IPS-11a (cell line): Measurements from ENCODE around the gene CCR1.

Source experiments
- H3K4me3 ChIP-seq: one replicate; pipeline ENCODE4 v1.5.1; 2013; ENCODE audit warnings: low read depth, low read length, control low read depth

The CCR1 gene

GRCh38 chr3:46208167-46208704, at the start of gene CCR1:
Gene CCR1 (minus strand): TSS chr3:46208313. CDS start chr3:46204313, 4,000 bp downstream.
- no peak within 1 kb of the TSS for H3K4me3 ChIP-seq

- no peak overlapping the region for H3K4me3 ChIP-seq
Measured at GRCh38 chr3:46252980-46253379, 44.9 kb upstream of the CCR1 start.

DNA sequence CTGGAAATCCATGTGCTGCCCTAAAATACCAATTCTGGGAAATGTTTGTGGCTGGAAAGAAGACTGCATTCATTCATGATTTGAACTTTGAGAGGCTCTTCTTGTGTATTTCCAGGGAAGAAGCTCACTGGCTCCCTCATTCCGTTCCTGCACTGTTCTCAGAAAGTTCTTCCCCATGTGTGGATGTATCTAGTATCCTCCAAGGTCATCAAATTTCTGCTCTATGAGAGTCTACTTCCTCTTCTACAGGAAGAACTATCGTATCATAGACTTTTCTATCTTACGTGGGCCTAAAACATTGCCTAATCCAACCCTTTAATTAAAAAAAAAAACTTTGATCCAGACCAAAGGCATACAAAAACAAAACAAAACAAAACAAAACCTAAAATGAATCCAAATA, 37.0 kb upstream of the CCR1 start:
- no peak overlapping the region for H3K4me3 ChIP-seq

DNA sequence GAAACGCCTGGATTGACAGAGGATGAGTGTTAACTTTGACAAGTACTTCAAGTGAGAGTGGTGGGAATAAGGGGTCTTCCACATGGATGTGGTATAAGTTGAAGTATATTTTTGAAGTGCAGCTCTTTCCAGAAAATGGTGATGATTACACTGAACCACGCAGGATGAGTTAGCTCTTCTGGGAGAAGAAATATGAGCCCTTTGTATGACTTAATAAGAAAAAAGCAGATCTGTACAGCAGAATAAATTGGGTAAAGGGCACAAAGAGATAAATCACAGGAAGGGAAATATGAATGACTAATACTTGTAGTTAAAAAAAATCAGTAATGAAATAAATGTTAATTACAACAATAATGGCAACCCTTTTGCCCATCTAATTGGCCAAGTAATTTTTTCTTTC, 35.4 kb upstream of the CCR1 start:
- no peak overlapping the region for H3K4me3 ChIP-seq

GRCh38 chr3:46242120-46242519, 34.0 kb upstream of the CCR1 start, which contains the start of gene CCR3:
Gene CCR3 (plus strand): TSS chr3:46242460. CDS start chr3:46265159, 22,699 bp downstream.
- no peak within 1 kb of the TSS for H3K4me3 ChIP-seq

- no peak overlapping the region for H3K4me3 ChIP-seq
Measured at GRCh38 chr3:46239952-46240351, 31.8 kb upstream of the CCR1 start.

DNA sequence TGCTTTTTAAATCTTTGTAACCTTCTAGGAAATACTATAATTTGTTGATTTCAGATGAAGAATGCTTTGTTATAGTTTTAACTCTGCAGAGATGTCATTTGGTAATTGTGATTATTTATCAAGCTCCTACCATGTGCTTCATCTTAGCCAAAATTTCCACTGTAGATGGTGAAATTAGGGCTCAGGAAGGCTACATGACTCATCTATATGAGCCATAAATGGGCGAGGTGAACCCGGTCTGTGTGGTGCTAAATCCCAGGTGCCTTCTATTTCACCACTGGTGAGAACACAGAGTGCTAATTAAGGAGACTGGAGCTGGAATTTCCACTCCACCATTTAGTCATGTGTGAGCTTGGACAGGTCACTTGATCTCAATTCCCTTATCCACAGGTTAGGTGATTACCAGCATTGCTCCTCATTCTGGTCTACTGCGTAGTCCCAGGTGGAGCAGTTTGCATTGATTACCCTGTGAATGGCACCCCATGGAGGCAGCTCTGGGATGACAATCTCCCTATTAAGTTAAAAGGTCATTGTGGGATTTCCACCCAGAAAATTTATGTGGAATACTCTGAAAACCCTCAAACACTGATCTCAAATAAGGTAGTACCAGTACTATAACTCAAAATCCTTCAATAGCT, 31.3 kb upstream of the CCR1 start:
- H3K4me3 ChIP-seq: no peak overlapping the region

DNA sequence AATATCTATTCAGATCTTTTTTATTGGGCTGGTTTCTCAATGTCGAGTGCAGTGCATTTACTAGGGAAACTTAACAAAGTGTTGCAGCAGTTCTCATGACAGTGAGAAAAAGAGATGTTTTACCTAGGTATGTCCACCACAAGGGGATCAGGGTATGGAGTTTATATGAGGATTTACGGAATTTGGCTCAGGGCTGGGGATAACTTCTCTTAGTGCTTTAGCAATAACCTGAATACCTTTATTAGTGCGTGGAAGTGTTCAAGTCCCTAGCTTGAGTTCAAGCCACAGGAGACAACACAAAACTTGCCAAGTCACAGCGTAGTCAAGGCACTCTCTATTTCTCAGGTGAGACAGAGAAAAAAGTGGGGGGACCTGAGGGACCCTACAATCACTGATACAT, 30.3 kb upstream of the CCR1 start:
- no peak overlapping the region for H3K4me3 ChIP-seq

DNA sequence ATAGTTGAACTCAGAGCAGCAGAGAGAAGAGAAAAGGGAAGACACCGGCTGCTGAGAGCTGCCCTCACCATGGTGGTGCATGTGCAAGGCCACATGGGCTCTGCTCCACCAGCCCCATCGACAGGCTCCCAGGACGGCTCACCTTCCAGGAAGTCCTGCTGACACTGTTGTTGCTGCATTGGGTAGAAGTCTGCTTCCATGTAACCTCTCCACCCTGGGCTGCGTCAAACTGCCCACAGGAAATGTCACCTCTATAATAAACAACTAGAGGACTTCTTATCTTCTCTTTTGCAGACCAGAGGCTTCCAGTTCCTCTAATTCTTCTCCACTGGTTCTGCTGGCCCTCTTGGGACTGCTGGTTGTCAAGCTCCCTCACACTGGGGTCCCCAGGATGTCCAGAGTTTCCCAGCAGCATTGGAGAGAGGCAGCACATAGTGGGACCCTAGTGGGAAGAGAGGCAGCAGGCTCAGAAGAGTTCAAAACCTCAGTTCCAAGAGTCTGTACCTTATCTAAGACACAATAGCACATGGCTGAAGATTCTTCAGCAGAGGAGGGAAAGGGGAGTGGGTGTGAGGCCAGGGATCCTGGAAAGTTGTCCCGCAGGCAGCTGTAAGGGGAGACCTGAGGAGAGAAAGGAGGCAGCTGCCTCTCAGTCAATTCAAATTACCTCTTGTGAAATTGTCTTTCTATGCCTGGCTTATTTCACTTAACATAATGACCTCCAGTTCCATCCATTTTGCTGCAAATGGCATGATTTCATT, 28.4 kb upstream of the CCR1 start:
- H3K4me3 ChIP-seq: no peak overlapping the region

DNA sequence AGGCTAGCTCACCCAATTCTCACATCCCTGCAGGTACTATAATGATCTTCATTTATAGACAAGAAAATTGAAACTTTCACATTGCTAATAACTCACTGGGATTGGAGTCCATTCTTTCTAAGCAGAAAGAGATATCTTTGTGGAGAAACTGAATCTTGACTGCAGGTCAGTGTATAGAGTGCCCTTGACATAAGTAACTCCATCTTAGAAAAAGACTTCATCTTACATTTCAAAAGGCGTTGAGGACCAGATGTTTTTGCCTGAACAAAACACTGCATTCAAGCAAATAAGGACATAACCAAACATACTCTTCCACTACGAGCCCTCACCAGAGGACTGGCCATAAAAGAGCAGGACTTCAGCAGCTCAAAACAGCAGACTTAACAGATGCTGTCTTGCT, 27.3 kb upstream of the CCR1 start:
- H3K4me3 ChIP-seq: no peak overlapping the region

DNA sequence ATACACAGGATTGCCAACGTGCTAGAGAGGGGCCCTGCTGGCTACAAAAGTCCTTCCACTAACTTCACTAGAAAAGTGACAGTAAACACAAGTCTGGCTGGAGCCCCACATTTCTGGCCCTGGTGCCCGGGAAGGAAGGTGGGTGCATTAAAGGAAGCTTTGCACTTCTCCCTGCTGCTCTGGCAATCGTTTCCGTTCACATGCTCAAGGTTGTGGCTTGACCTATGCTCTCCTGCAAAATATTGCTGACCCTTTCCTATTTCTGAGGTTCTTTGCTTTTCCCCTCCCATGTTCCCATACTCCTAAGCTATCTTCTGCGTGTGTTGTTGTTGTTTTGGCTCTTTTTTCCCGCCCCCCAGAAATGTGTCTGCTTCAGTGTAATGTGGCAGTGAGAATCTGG, 25.1 kb upstream of the CCR1 start:
- H3K4me3 ChIP-seq: no peak overlapping the region

- no peak overlapping the region for H3K4me3 ChIP-seq
Measured at GRCh38 chr3:46231323-46231722, 23.2 kb upstream of the CCR1 start.

DNA sequence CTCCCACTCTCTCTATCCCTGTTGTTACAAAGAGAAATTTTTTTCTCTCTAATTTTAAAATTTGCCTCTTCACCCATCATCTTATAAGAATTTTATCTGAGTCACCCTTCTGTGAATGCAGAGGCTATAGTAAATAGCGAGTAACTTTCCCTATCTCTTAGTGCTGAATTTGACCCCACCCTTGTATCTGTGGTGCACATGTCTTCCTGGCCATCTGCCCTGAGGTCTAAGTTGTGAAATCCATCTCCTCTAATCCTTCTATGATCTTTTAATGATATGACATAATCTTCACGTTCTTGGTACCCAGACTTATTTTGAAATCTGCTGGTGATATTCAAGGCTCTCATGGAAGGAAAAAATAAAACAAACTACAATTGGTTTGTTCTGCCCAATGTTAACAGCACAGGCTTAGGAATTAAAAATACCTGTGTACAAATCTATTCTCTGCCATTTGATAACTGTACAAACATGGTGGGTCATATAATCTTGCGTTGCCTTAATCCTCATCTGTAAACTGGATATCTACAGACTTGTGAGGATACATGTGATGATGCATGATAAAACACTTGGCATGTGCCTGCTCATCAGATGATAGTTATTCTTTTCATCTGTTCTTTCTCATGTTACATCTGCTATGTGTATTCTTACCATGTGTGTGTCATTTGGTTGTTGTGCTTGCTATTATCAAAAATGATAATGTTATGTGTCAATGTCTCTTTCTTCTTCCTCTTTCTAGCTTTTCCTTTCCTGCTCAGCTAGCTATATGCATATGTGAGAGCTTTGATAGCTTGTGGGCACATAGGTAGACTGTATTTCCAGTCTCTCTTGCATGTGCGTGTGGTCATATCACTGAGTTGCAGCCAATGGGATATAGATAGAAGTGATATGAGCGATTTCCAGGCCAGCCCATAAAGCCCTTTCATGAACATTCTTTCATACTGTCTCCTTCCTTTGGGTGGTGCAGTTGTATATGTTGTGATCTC, 20.4 kb upstream of the CCR1 start:
- H3K4me3 ChIP-seq: no peak overlapping the region

DNA sequence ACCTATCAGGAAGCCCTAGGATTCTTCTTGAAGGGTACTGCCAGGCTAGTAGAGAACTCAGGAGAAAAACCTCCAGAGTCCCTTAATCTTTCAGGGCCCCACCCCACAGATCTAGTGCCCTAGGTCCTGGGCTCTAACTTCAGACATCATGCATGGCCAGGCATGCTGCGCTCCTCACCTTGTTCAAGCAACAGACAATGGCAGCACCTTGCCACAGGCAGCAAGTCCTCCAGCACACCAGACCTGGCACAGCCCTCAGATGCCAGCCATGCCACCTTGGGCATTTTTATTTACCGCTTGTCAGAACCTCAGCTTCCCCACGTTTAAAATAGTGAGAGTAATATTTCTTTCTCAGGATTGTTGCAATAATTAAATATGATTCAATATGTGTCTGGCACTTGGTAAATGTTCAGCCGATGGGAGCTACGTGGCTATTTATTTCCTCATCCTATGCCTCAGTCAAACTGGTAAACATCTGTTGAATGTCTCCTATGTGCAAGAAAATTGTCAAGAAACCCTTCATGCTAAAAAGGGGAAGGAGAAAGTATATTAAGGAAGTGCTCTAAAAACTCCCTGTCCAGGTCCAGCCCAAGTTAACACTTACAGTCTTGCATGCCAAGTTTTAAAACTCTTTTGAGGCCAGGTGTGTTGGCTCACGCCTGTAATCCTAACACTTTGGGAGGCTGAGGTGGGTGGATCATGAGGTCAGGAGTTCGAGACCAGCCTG, 14.5 kb upstream of the CCR1 start:
- no peak overlapping the region for H3K4me3 ChIP-seq

GRCh38 chr3:46221938-46222337, 13.8 kb upstream of the CCR1 start:
- no peak overlapping the region for H3K4me3 ChIP-seq

- no peak overlapping the region for H3K4me3 ChIP-seq
Measured at GRCh38 chr3:46221391-46221790, 13.3 kb upstream of the CCR1 start.

DNA sequence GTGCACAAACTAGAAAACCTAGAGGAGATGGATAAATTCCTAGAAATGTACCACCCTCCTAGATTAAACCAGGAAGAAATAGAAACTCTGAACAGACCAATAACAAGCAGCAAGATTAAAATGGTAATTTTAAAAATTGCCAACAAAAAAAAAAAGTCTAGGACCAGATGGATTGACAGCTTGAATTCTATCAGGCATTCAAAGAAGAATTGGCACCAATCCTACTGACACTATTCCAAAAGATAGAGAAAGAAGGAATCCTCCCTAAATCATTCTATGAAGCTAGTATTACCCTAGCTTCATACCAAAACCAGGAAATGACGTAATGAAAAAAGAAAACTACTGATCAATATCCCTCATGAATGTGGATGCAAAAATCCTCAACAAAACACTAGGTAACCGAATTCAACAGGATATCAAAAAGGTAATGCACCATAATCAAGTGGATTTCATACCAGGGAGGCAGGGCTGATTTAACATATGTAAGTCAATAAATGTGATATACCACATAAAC, 10.1 kb upstream of the CCR1 start:
- H3K4me3 ChIP-seq: no peak overlapping the region

DNA sequence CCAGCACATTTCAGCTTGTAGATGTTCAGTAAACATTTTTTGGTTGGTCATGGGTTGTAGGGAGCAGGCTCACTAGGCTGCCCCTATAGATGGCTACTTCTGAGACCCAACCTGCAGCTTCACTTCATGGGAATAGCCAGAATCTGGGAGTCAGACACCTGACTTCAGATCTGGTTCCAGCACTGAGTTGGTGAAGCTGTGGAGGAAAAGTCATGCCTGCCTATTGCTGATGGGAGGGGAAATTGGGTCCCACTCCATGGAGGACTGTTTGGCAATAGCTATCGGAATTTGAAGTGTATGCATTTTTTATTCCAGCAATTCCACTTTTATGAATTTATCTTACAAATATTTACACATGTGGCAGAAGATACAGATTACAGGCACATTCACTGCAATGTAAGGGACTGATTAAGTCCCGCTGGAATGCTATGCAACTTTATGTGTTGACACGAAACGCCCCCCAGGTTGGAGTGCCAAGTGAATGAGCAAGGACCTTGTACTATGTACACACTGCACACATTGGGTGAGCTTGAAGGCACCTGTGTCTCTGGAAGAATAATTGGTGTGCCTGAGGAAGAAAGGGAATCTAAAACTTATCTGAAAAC, 7.8 kb upstream of the CCR1 start:
- no peak overlapping the region for H3K4me3 ChIP-seq

- H3K4me3 ChIP-seq: no peak overlapping the region
Measured at GRCh38 chr3:46214751-46215352, 6.7 kb upstream of the CCR1 start.
